Brain microvascular endothelial cell (primary cell): Measurements from ENCODE around the gene HCFC1R1.

Source experiments
- DNase-seq: peaks from one replicate; pipeline ENCODE4 v3.0.0-alpha.2; 2020
- H3K27ac ChIP-seq: fragments of 250-450 bp; sonication (Bioruptor Pico); 2 replicates; pipeline ENCODE4 v1.5.1; 2020; ENCODE audit warnings: mild to moderate bottlenecking, moderate library complexity
- H3K27me3 ChIP-seq: fragments of 250-450 bp; sonication (Bioruptor Pico); replicated peaks from 2 replicates; pipeline ENCODE4 v1.5.1; 2020; ENCODE audit warnings: mild to moderate bottlenecking
- H3K36me3 ChIP-seq: fragments of 250-450 bp; sonication (Bioruptor Pico); replicated peaks from 2 replicates; pipeline ENCODE4 v1.5.1; 2020; ENCODE audit warnings: mild to moderate bottlenecking
- H3K4me3 ChIP-seq: 2 replicates; pipeline ENCODE4 v1.5.1; 2011; ENCODE audit warnings: low read depth, mild to moderate bottlenecking, control low read depth, low read length, moderate library complexity
- CTCF ChIP-seq: IDR thresholded peaks from 2 replicates; pipeline ENCODE4 v1.5.1; 2011; ENCODE audit warnings: low read depth, mild to moderate bottlenecking, moderate library complexity, low read length, control low read depth, inconsistent platforms; ENCODE audit errors: missing control alignments
- in situ Hi-C: cut with HindIII; loops from 2 replicates; pipeline ENCODE4 v1.10.0; 2017; ENCODE audit warnings: low sequenced_read_pairs, low pct_ligation_motif_present

Gene HCFC1R1

GRCh38 chr16:3062553-3062952 is 38.8 kb upstream of the HCFC1R1 start:
- no peak for DNase-seq
- Histone ChIP-seq H3K27ac (no peak overlapping the region), H3K4me3 (no peak overlapping the region), H3K27me3 (no peaks in the 10 kb centered on the region), H3K36me3 (no peaks in the 10 kb centered on the region)
- no peak for TF ChIP-seq CTCF
- in situ Hi-C loops, result no loop called here

GRCh38 chr16:3060339-3061127 is 36.8 kb upstream of the HCFC1R1 start:
- Histone ChIP-seq H3K27me3 (no peaks in the 10 kb centered on the region), H3K36me3 (no peaks in the 10 kb centered on the region), H3K4me3 (no peak overlapping the region), H3K27ac (no peak overlapping the region)
- DNase-seq, result no peak
- TF ChIP-seq CTCF, result no peak
- in situ Hi-C loops, result no loop called here

GRCh38 chr16:3059723-3060242 is 36.0 kb upstream of the HCFC1R1 start:
- Histone ChIP-seq H3K4me3 (peak overlapping the region; percentile 80), H3K27me3 (no peaks in the 10 kb centered on the region), H3K36me3 (no peaks in the 10 kb centered on the region), H3K27ac (peak overlapping the region; percentile 34)
- DNase-seq, result no peak
- in situ Hi-C loops, result no loop called here
- TF ChIP-seq CTCF, result no peak

- peak; percentile 56 for TF ChIP-seq CTCF
- Histone ChIP-seq H3K4me3 (peak overlapping the region; percentile 80), H3K27me3 (no peaks in the 10 kb centered on the region), H3K27ac (peak overlapping the region; percentile 34), H3K36me3 (no peaks in the 10 kb centered on the region)
- peak; percentile 54 for DNase-seq
- in situ Hi-C loops, result no loop called here
Observed at GRCh38 chr16:3059041-3059722, 35.4 kb upstream of the HCFC1R1 start.

GRCh38 chr16:3058139-3059030 is 34.6 kb upstream of the HCFC1R1 start:
- H3K4me3 ChIP-seq, result peak overlapping the region; percentile 80
- no peaks in the 10 kb centered on the region for H3K27me3 ChIP-seq
- peak; percentile 24 for TF ChIP-seq CTCF
- no peak overlapping the region for H3K27ac ChIP-seq
- in situ Hi-C loops, result no loop called here
- no peak for DNase-seq
- H3K36me3 ChIP-seq, result no peaks in the 10 kb centered on the region
